Coronary artery (tissue), 2 donors: ENCODE results near the gene PGS1.

Source experiments
- DNase-seq: peaks from one replicate; pipeline ENCODE4 v3.0.0-alpha.2; 2017; ENCODE audit warnings: low spot score
- H3K27ac ChIP-seq, 2 donors: fragments of 200-600 bp; sonication (generic); one replicate each; pipeline ENCODE4 v1.5.1; 2016 to 2019
- H3K4me3 ChIP-seq: fragments of 200-600 bp; sonication (generic); 2 replicates; pipeline ENCODE4 v1.5.1; 2016; ENCODE audit warnings: mild to moderate bottlenecking, moderate library complexity
- TF ChIP-seq, protein P1 (sequence below): fragments of 200-600 bp; sonication (generic); IDR thresholded peaks from one replicate; pipeline ENCODE4 v1.5.1; 2019; ENCODE audit warnings: antibody characterized with exemption

PGS1 gene

GRCh38 chr17:78401246-78401645, 22.8 kb downstream of the PGS1 start:
- Histone ChIP-seq H3K27ac (no peak overlapping the region), H3K4me3 (no peak overlapping the region)
- DNase-seq: no peak
- TF ChIP-seq, protein P1, sequence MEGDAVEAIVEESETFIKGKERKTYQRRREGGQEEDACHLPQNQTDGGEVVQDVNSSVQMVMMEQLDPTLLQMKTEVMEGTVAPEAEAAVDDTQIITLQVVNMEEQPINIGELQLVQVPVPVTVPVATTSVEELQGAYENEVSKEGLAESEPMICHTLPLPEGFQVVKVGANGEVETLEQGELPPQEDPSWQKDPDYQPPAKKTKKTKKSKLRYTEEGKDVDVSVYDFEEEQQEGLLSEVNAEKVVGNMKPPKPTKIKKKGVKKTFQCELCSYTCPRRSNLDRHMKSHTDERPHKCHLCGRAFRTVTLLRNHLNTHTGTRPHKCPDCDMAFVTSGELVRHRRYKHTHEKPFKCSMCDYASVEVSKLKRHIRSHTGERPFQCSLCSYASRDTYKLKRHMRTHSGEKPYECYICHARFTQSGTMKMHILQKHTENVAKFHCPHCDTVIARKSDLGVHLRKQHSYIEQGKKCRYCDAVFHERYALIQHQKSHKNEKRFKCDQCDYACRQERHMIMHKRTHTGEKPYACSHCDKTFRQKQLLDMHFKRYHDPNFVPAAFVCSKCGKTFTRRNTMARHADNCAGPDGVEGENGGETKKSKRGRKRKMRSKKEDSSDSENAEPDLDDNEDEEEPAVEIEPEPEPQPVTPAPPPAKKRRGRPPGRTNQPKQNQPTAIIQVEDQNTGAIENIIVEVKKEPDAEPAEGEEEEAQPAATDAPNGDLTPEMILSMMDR: no peak

DNA sequence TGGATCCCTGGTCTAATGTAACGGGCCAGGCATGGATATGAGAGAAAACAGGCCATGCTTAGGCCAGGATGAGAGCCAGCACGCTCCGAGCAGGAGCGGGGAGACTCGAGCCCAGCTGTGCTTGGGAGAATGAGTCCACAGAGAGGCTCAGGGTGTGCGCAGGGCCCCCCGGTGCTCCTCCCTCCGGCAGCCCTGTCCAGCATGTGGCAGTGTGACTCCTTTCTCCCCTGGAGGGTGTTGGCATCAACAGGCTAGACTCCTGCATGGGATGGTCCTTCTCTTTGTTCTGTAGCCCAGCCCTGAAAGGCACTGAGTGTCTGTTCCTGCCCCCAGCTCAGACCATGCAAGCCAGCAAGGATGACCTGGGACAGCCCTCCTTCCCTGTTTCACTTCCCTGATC, 23.4 kb downstream of the PGS1 start:
- H3K4me3 ChIP-seq: no peak overlapping the region
- TF ChIP-seq, protein P1: no peak
- no peak for DNase-seq
- no peak overlapping the region for H3K27ac ChIP-seq

DNA sequence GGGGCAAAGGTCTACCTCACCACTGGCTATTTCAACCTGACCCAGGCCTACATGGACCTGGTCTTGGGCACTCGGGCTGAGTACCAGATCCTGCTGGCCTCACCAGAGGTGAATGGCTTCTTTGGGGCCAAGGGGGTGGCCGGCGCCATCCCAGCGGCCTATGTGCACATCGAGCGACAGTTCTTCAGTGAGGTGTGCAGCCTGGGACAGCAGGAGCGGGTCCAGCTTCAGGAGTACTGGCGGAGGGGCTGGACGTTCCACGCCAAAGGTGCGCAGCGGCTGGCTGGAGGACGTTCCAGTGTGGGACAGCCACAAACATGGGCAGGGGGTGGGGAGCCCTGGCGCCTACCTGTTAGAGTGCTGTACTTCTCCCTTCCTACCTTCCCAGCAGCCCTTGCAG, 25.4 kb downstream of the PGS1 start:
- no peak for DNase-seq
- Histone ChIP-seq H3K4me3 (no peak overlapping the region), H3K27ac (no peak overlapping the region)
- TF ChIP-seq, protein P1: no peak

DNA sequence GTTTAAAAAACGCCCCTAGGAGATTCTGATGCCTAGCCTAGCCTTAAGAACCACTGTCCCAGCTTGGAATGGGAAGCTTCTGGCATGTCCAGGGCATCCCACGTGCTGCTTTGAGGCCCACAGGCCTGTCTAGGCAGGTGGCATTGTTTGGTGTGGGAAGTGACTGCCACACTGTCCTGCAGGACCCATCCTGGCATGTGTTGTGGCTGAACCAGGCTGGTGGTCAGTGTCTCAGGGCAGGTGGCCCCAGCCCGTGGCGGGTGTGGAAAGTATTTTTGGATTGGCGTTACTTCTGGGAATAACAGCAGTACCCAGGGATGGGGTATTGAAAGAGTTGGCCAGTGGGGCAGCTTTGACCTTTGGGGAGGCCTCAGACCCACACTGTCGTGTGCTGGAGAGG, 27.9 kb downstream of the PGS1 start:
- DNase-seq: no peak
- Histone ChIP-seq H3K27ac (no peak overlapping the region), H3K4me3 (no peak overlapping the region)
- TF ChIP-seq, protein P1: no peak

GRCh38 chr17:78406920-78407319, 28.5 kb downstream of the PGS1 start:
- no peak for DNase-seq
- H3K4me3 ChIP-seq: no peak overlapping the region
- TF ChIP-seq, protein P1: no peak
- H3K27ac ChIP-seq: no peak overlapping the region

- Histone ChIP-seq H3K27ac (no peak overlapping the region), H3K4me3 (no peak overlapping the region)
- no peak for DNase-seq
- TF ChIP-seq, protein P1: no peak
Observed at GRCh38 chr17:78407387-78408000, 29.0 kb downstream of the PGS1 start.

DNA sequence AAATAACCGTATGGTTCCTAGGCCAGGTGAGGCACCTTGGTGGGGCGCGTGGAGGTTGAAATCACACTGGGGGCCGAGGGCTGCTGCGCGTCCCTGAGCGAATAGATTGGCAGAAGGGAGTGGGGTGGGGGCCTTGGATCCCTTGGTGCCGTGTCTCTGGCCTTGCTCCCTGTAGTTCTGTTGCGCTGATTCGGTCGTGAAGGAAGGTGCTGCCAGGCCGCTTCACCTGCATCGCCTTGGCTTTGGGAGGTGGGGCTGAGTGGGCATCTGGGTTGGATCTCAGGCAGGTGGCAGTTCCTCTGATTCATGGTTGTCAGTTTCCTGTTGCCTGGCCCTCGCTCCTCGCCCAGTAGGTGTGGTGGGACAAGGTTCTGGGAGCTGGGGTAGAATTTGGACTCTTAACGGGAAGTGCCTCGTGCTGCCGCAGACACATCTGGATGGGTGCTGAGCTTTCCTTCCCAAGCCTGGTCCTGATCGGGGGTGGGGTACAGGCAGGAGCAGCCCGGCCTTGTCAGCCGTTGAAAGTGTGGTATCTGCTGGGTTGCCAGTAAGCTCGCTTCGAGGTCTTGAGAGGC, 30.1 kb downstream of the PGS1 start:
- Histone ChIP-seq H3K4me3 (no peak overlapping the region), H3K27ac (no peak overlapping the region)

More for the DNA sequence above, 30.1 kb downstream of the PGS1 start:
- TF ChIP-seq, protein P1: no peak
- no peak for DNase-seq
